HG03378 (cell line): ENCODE results near the gene PKNOX2.

Source experiments
- ATAC-seq: cut with Tn5 transposase; IDR thresholded peaks from one replicate; pipeline ENCODE4 v1.9.1; 2021; ENCODE audit warnings: mild to moderate bottlenecking, moderate library complexity; ENCODE audit not compliant: unreplicated experiment

The PKNOX2 gene

GRCh38 chr11:125171974-125172373 is 7.4 kb downstream of the PKNOX2 start:
- ATAC-seq: no peak

GRCh38 chr11:125173027-125173426 is 8.5 kb downstream of the PKNOX2 start:
- ATAC-seq: no peak

- ATAC-seq: no peak
These were observed 9.0 kb downstream of the PKNOX2 start for GRCh38 chr11:125173556-125173955.

GRCh38 chr11:125174057-125174456 is 9.5 kb downstream of the PKNOX2 start:
- ATAC-seq: no peak

DNA sequence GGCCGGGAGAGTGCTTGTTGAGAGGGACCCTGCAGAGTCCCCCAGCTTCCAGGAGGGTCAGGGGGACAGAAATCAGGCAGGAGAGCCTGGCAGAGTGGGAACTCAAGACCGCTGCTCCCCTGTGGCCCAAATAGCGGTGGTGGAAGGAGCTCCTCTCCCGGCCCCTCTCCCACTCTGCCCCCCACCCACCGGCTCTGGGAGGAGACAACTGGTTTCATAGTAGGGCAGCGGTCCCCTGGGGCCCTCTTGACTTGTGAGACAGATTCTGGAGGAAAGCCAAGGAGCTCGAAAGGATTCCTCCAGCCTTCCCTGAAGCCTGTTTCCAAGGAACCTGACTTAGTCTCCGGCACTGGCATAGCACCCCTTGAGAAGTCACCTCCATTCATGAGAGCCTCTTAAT is 10.1 kb downstream of the PKNOX2 start:
- no peak for ATAC-seq

DNA sequence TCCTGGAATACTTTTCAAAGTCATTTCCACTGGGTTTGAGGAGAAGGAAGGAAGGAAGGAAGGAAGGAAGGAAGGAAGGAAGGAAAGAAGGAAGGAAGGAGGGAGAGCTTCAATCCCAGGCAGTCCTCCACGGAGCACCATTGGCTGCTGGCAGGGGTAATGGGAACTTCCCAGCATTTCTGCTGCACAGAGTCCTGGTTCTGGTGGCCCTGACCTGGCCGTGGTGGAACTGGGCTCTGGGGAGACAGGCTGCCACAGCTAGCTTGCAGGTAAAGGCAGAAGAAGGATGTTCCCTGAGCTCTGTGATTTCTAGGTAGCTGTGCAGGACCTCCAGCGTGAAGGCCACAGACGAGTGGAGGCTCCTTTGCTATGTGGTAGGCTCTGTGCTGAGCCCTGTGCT is 10.6 kb downstream of the PKNOX2 start:
- ATAC-seq: no peak

- no peak for ATAC-seq
These were observed 11.5 kb downstream of the PKNOX2 start for GRCh38 chr11:125175896-125176575.

- ATAC-seq: peak; percentile 44
These were observed 12.3 kb downstream of the PKNOX2 start for GRCh38 chr11:125176866-125177265.

- ATAC-seq: no peak
These were observed 13.0 kb downstream of the PKNOX2 start for GRCh38 chr11:125177543-125177942.

- no peak for ATAC-seq
These were observed 14.8 kb downstream of the PKNOX2 start for GRCh38 chr11:125179346-125179745.

GRCh38 chr11:125179895-125180294 is 15.3 kb downstream of the PKNOX2 start:
- no peak for ATAC-seq

DNA sequence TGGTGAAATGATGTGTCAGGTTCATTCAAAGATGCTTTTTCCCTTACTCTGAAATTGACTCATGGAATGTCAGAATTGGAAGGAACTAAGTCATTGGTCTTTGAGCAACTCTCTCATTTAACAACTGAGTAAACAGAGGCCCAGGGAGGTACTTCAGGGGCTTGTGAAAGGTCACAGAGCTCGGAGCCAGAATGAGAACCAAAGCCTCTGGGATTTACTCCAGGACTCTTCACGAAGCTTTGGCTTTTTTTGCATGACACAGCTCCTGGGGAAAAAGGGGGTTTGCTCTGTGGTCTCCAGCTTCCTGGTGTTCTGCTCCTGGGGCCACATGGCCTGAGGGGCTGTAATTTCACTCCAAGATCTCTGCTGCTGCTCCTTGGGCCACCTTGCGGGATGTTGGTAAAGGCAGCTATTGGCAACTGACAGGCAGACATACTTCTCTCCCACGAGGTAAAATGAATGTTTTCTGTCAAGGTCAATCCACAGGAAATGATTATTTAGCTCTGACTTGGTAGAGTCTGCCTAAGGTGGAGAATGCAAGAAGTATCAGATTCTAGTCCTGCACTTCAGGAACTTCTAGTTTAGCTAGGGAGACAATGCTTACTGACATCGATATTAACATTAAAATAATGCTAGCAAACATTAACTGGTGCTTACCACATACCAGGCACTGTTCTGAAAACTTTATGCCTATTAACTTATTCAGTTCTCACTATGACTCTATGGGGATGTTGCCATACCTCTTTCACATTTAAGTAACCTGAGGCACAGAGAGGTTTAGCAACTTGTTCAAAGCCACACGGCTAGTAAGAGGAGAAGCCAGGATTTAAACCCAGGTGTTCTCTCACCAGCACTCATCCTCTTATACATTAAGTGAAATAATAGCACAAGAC is 16.1 kb downstream of the PKNOX2 start:
- ATAC-seq: peak; percentile 90

GRCh38 chr11:125182573-125182972 is 18.0 kb downstream of the PKNOX2 start:
- ATAC-seq: no peak

DNA sequence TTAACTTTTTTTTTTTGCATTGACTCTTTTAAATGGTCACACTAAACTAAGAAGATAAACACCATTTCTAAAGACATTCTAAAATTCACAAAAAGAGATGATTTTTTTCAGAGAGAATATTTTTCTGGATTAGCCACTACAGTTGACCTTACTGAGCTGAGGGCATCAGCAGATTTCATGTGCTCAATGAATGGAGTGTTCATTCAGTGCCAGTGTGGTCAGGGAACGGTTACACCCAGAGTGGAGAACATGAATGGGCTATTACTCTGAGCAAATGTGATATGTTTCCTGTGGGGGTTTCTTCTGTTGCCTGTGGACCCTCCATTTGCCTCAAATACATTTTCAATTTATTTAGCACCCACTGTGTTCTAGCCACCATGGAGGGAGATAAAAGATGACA is 19.1 kb downstream of the PKNOX2 start:
- no peak for ATAC-seq

- no peak for ATAC-seq
These were observed 23.5 kb downstream of the PKNOX2 start for GRCh38 chr11:125188021-125188420.

GRCh38 chr11:125190566-125190965 is 26.0 kb downstream of the PKNOX2 start:
- no peak for ATAC-seq

GRCh38 chr11:125192183-125192582 is 27.6 kb downstream of the PKNOX2 start:
- ATAC-seq: no peak

- no peak for ATAC-seq
These were observed 28.3 kb downstream of the PKNOX2 start for GRCh38 chr11:125192717-125193415.

DNA sequence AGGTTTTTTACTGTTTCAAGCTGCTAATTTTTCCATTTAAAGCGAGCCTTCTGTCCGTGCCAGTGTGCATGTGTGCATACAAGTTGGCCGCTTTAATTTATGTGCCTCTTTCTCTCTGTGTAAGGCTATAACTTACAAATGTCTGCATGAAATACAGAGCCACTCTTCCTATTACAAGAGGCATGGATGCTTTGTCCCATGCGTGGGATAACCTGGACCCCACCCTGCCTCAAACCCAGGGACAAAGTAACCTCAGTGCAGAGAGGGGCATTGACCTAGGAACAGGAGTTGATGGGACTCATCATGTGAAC is 28.8 kb downstream of the PKNOX2 start:
- no peak for ATAC-seq

DNA sequence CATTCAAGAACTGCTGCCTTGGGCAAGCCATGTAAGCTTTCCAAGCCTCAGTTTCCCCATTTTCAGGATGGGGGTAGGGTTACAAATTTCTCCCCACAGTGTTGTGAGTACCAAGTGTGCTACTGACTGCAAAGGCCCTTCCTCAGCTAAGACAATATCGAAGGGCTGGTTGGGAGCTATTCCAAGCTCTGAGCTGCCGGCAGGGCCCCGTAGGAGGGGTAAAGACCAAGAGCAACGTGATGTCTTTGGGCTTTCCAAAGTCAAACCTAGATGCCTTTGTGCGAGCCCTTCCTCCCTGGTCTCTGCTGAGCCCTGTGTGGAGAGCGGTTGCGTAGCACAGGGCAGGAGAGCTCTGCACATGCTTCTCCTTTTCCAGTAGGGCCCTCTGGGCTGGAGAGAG is 29.3 kb downstream of the PKNOX2 start:
- no peak for ATAC-seq

GRCh38 chr11:125199915-125200314 is 35.4 kb downstream of the PKNOX2 start:
- ATAC-seq: no peak

DNA sequence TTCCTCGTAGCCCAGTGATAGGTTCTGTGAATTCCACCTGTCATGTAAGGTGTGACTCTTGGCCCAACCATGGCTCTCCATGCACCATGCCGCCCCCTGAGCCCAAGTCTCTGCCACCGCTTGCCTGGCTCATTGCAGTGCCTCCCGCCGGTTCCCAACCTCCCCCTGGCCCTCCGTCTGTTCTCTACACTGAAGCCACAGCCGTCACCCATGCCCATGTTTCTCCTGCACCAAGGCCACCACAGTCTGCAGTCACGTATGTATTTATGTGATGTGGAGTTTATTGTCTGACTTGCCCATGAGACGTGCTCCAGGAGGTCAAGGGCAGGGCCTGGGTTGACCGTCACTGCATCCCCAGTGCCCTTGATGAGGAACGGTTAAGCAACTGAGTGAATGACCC is 35.9 kb downstream of the PKNOX2 start:
- ATAC-seq: no peak
